HepG2 (cell line): ENCODE measurements around the gene NUP107.

Experiments
- FOXA1 ChIP-seq, 2 experiments: fragments of 450-650 bp in 1 of 2; sonication (generic) in 1 of 2; formaldehyde crosslinking in 1 of 2; IDR thresholded peaks; 2 replicates each; pipeline versions ENCODE4 v1.4.0 to v1.6.1; 2016 to 2020; ENCODE audit warnings: missing genetic modification reagents in 1 of 2
- SP1 ChIP-seq, 2 experiments: fragments of 450-650 bp in 1 of 2; sonication (generic) in 1 of 2; formaldehyde crosslinking in 1 of 2; IDR thresholded peaks; 2 replicates each; pipeline versions ENCODE4 v1.4.0 to v1.6.1; 2016 to 2020; ENCODE audit warnings: missing genetic modification reagents in 1 of 2
- TOPORS ChIP-seq: sonication (generic); formaldehyde crosslinking; IDR thresholded peaks from 2 replicates; pipeline ENCODE4 v1.8.0; 2023; ENCODE audit warnings: mild to moderate bottlenecking, missing genetic modification reagents
- TF ChIP-seq, protein P1 (sequence below): sonication (generic); formaldehyde crosslinking; IDR thresholded peaks from 2 replicates; pipeline ENCODE4 v1.4.0; 2020; ENCODE audit warnings: missing genetic modification reagents
- TF ChIP-seq, protein P2 (sequence below): sonication (generic); formaldehyde crosslinking; IDR thresholded peaks from 2 replicates; pipeline ENCODE4 v1.4.0; 2020; ENCODE audit warnings: missing genetic modification reagents

DNA sequence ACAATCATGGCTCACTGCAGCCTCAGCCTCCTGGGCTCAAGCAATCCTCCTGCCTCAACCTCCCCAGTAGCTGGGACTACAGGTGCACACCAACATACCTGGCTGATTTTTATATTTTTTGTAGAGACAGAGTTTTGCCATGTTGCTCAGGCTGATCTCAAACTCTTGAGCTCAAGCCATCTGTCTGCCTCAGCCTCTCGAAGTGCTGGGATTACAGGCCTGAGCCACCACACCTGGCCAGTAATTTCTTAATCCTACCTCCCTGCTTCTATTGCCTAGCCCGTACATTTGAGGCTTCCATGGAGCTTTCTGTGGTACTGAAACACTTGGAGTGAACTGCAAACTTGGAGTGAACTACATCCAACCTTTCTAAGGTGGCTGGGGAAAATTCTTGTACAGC lies 79.9 kb downstream of the NUP107 start:
- no peak for TF ChIP-seq FOXA1 (IDR thresholded peaks at IDR 0.05)
- no peak for TF ChIP-seq FOXA1 (CRISPR knock-in tag; IDR thresholded peaks at IDR 0.05)
- TF ChIP-seq, protein P1, sequence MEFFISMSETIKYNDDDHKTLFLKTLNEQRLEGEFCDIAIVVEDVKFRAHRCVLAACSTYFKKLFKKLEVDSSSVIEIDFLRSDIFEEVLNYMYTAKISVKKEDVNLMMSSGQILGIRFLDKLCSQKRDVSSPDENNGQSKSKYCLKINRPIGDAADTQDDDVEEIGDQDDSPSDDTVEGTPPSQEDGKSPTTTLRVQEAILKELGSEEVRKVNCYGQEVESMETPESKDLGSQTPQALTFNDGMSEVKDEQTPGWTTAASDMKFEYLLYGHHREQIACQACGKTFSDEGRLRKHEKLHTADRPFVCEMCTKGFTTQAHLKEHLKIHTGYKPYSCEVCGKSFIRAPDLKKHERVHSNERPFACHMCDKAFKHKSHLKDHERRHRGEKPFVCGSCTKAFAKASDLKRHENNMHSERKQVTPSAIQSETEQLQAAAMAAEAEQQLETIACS (CRISPR knock-in tag): no peak
- no peak for TF ChIP-seq TOPORS (CRISPR knock-in tag)
- no peak for TF ChIP-seq SP1 (IDR thresholded peaks at IDR 0.05)
- no peak for TF ChIP-seq SP1 (CRISPR knock-in tag; IDR thresholded peaks at IDR 0.05)
- TF ChIP-seq, protein P2, sequence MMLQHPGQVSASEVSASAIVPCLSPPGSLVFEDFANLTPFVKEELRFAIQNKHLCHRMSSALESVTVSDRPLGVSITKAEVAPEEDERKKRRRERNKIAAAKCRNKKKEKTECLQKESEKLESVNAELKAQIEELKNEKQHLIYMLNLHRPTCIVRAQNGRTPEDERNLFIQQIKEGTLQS (CRISPR knock-in tag): no peak
